NT2/D1 (cell line): Measurements from ENCODE around the gene KRT14.

Source experiments
- YY1 ChIP-seq: IDR thresholded peaks from 2 replicates; pipeline ENCODE4 v1.6.1; 2011; ENCODE audit not compliant: insufficient read length, insufficient read depth
- ZNF274 ChIP-seq: IDR thresholded peaks from 2 replicates; pipeline ENCODE4 v1.6.1; 2011; ENCODE audit warnings: mild to moderate bottlenecking, low read depth, low read length

- TF ChIP-seq YY1 (no peak), ZNF274 (no peak)
Observed at GRCh38 chr17:41634639-41635038, 47.9 kb upstream of the KRT14 start.
